Body of pancreas (tissue), 4 donors: ENCODE data around the gene PTPRJ. TPM values are rescaled to one million over a fixed set of nuclear protein-coding genes. Genes with fewer than 3 reads are reported as not detected.
A peak's percentile ranks its signal among the peaks of the same experiment; 100 is the strongest.

Source experiments
- ATAC-seq: fragments of 150-250 bp; one replicate; pipeline ENCODE4 v1.9.1; 2016
- DNase-seq, 4 donors: peaks; one replicate each; pipeline ENCODE4 v3.0.0-alpha.2; 2019
- H3K27ac ChIP-seq, 4 donors: fragments of 200-600 bp; sonication (generic); 1 replicate in 3 of 4; 2 replicates in 1 of 4; pipeline versions ENCODE4 v1.5.1 to v1.6.1; 2016 to 2019; ENCODE audit warnings: mild to moderate bottlenecking in 1 of 4, mixed read lengths in 1 of 4, moderate library complexity in 1 of 4
- H3K27me3 ChIP-seq, 2 donors: fragments of 200-600 bp; sonication (generic); one replicate each; pipeline ENCODE4 v1.6.0; 2016; ENCODE audit warnings: mild to moderate bottlenecking in 1 of 2
- H3K36me3 ChIP-seq, 2 donors: fragments of 200-600 bp; sonication (generic); replicated peaks in 1 of 2; 2 replicates each; pipeline ENCODE4 v1.5.1; 2016; ENCODE audit warnings: low read depth in 2 of 2; ENCODE audit not compliant: insufficient read depth in 1 of 2
- H3K4me1 ChIP-seq: fragments of 200-600 bp; sonication (generic); one replicate; pipeline ENCODE4 v1.6.0; 2016
- H3K4me3 ChIP-seq, 2 donors: fragments of 200-600 bp; sonication (generic); 1 replicate in 1 of 2; 2 replicates in 1 of 2; pipeline ENCODE4 v1.5.1; 2016 to 2019
- H3K9me3 ChIP-seq, 3 donors: fragments of 200-600 bp; sonication (generic); 1 replicate in 2 of 3; 2 replicates in 1 of 3; pipeline ENCODE4 v1.5.1; 2016
- POLR2A ChIP-seq, 3 donors: fragments of 450-650 bp; IDR thresholded peaks; one replicate each; pipeline ENCODE4 v1.6.1; 2016; ENCODE audit warnings: antibody characterized with exemption in 3 of 3, mild to moderate bottlenecking in 2 of 3
- WGBS, 2 donors: methylation state at CpG; one replicate each; pipeline ENCODE4 v1.1.5; 2017; 5-methylcytosine and 5-hydroxymethylcytosine counted together
- intact Hi-C: fragments of 100-400 bp; cut with DNase I; formaldehyde crosslinking; loops from one replicate; pipeline ENCODE4 v1.15.1; 2023
- total RNA-seq, 2 donors: library from RNA; depleted of rRNA; stranded (reverse); fragments of >200 nt; gene quantifications; one replicate each; pipeline ENCODE4 v1.1.0, GENCODE V29; 2016
- TF ChIP-seq, protein P1 (sequence below), 7 experiments: fragments of 450-650 bp in 4 of 7; fragments of 200-600 bp in 3 of 7; sonication (generic) in 3 of 7; IDR thresholded peaks; one replicate each; pipeline ENCODE4 v1.5.1; 2016 to 2019; ENCODE audit warnings: antibody characterized with exemption in 7 of 7

The PTPRJ gene
- total RNA-seq, 2 donors from 2014 or later, result 10.9 to 17.1 TPM

DNA sequence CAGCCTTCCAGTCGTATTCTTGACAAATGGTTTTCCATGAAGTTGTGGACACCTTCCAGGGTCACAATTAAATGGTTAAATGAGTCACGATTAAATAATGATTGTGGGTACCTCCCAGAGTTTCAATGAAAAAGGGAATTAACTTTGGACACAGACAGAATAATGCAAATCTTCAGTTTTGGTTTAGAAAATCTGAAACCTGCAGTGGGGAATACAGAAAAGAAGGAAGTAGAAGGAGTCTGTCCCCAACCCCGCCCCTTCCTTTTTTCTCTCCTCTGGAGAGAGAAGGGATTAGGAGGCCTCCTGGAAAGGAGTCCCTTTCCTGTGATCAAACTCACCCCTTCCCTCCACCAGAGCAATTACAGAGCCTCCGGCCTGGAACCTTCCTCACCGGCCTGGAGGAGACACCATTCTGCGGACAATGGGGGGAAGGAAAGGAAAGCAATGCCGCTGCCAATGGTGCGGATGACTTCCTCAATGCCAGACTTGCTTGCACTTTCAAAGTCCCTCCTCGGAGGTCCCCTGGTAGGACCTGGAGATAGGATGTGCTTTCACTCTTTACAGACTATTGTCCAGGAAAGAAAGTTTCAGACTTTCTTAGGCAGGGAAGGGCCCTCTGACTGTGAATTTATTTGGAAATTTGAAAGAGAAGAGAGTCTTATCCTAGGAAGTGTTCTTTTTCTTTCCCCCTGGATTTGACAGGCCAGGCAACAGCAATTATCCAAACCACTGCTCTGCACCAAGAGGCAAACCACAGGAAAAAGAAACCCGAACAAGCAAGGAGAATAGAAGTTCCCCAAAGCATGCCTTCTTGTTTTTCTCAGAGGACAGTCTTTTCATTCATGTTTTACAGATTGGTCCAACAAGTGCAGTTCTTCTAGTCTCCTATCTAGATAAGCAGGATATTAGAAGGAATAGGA, 86.8 kb downstream of the PTPRJ start:
- 72 to 90% methylated on average over 8 to 10 of the region's 10 CpGs for WGBS, 2 donors
- no peak for TF ChIP-seq POLR2A (IDR thresholded peaks at IDR 0.05)
- TF ChIP-seq, protein P1, sequence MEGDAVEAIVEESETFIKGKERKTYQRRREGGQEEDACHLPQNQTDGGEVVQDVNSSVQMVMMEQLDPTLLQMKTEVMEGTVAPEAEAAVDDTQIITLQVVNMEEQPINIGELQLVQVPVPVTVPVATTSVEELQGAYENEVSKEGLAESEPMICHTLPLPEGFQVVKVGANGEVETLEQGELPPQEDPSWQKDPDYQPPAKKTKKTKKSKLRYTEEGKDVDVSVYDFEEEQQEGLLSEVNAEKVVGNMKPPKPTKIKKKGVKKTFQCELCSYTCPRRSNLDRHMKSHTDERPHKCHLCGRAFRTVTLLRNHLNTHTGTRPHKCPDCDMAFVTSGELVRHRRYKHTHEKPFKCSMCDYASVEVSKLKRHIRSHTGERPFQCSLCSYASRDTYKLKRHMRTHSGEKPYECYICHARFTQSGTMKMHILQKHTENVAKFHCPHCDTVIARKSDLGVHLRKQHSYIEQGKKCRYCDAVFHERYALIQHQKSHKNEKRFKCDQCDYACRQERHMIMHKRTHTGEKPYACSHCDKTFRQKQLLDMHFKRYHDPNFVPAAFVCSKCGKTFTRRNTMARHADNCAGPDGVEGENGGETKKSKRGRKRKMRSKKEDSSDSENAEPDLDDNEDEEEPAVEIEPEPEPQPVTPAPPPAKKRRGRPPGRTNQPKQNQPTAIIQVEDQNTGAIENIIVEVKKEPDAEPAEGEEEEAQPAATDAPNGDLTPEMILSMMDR (IDR thresholded peaks at IDR 0.05), result no peak
- H3K9me3 ChIP-seq, result no peaks in the 10 kb centered on the region
- peaks cover 7% of the 10 kb centered on the region for H3K4me1 ChIP-seq
- H3K27me3 ChIP-seq, result no peaks in the 10 kb centered on the region
- no peak overlapping the region for H3K4me3 ChIP-seq
- peak overlapping the region in 1 of 4 donors; percentile 39 for H3K27ac ChIP-seq
- no peaks in the 10 kb centered on the region for H3K36me3 ChIP-seq
- ATAC-seq, result no peak
- intact Hi-C loops, result no loop called here
- no peak for DNase-seq

DNA sequence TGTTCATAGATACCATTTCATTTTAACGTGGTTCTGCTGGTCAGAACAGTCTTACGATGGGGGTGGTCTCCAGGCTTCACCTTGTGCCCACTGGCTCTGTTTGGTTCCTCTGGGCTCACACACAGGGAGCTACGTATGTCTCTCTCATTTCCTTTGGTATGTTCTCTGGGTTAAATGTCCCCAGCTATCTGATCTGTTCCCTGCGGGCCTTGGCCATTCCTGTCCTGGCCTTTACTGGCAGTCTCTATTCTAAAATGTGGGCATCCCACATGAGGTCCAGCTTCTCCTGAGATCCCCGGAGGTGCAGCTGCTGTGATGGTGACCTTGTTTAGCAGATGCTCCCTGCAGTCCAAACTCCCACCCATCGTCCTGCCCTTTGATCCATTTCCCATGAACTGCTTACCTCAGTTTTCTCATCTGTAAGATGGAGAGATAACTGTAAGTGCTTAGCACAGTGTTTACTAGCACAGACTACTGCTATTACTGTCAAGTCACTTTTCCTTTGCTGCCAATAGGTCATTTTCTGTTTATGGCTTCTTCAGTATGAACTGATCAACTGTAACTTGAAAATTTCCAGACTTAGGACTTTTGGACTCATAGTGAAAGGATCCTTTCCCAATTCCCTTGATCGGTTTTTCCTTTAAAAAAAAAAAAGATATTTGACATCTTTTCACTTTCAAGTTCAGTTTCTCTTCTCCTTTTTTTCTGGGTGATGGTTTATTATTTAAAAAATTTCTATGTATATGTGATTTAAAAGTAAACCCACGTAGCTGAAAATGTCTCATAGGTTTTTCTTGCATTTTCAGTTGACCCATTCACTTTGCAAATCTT, 92.9 kb downstream of the PTPRJ start:
- Histone ChIP-seq H3K27ac (no peak overlapping the region), H3K36me3 (no peaks in the 10 kb centered on the region), H3K9me3 (no peaks in the 10 kb centered on the region), H3K4me1 (no peaks in the 10 kb centered on the region), H3K27me3 (no peaks in the 10 kb centered on the region), H3K4me3 (no peak overlapping the region)
- DNase-seq (no peak), ATAC-seq (no peak)
- 73 to 76% methylated on average over 8 of the region's 8 CpGs for WGBS, 2 donors
- intact Hi-C loops, result no loop called here
- TF ChIP-seq POLR2A (IDR thresholded peaks at IDR 0.05), result no peak
- TF ChIP-seq, protein P1 (IDR thresholded peaks at IDR 0.05), result no peak

DNA sequence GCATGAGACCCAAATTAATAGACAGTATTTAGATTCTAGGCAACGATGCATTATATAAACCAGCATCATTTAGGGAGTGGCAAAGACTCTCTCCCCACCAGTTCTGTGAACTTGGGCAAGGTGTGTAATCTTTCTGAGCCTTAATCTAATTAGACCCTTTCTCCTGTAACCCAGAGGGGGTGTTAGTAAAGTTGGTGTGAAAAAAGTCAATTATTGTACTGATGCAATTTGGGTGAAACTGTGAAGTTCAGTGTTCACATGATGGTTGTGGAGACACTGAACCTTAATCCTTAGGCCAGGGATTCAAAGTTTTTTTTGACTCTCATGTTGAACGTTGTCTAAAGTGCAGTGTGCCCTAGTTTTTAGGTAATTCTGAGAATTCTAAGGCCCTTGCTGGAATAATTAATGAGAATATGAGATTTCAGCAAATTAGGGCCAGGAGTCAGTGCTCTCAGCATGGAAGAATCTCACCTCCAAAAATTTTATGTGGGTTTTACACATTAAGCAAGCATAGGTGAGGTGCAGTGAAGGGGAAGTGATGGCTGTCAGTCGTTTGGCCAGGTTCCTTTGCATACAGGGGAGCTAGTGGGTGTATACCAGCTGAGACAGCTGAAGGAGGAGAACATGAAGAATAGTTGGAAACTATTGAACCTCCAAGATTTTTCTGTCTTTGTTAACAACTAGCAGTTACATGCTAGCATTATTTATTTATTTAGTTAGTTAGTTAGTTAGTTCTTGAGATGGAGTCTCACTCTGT, 94.2 kb downstream of the PTPRJ start:
- DNase-seq (no peak), ATAC-seq (no peak)
- intact Hi-C loops, result no loop called here
- Histone ChIP-seq H3K4me3 (no peak overlapping the region), H3K27ac (no peak overlapping the region), H3K4me1 (no peaks in the 10 kb centered on the region), H3K27me3 (no peaks in the 10 kb centered on the region), H3K36me3 (no peaks in the 10 kb centered on the region), H3K9me3 (no peaks in the 10 kb centered on the region)
- no peak for TF ChIP-seq POLR2A (IDR thresholded peaks at IDR 0.05)
- TF ChIP-seq, protein P1 (IDR thresholded peaks at IDR 0.05), result no peak
- WGBS, 2 donors, result 71 to 74% methylated on average over 3 of the region's 3 CpGs

DNA sequence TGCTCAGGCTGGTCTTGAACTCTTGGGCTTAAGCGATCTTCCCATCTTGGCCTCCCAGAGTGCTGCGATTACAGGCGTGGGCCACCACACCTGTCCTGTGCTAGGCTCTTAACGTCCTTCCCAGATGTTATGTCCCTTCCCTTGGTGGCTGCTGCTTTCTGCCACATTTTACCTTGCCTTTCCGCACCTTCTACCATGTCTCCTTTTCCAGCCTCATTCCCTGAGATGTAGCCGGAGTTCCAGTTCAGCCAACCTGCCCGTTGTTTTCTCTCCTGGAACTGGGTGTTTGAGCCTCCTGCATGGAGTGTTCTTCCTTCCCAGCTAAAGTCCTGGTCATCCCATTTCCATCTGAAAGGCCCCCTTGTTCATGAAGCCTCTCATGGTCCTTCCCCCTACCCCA, 95.3 kb downstream of the PTPRJ start:
- no peak overlapping the region for H3K4me3 ChIP-seq
- ATAC-seq (no peak), DNase-seq (no peak)
- WGBS, 2 donors, result 95 to 99% methylated on average over 7 of the region's 7 CpGs
- no peaks in the 10 kb centered on the region for H3K4me1 ChIP-seq
- no peaks in the 10 kb centered on the region for H3K36me3 ChIP-seq
- no peaks in the 10 kb centered on the region for H3K9me3 ChIP-seq
- no peaks in the 10 kb centered on the region for H3K27me3 ChIP-seq
- intact Hi-C loops, result no loop called here
- TF ChIP-seq, protein P1 (IDR thresholded peaks at IDR 0.05), result no peak
- TF ChIP-seq POLR2A (IDR thresholded peaks at IDR 0.05), result no peak
- no peak overlapping the region for H3K27ac ChIP-seq
